ENCODE measurements around the gene ADGRF1. TPM values are rescaled to one million over a fixed set of nuclear protein-coding genes. Genes with fewer than 3 reads are reported as not detected.
A peak's percentile ranks its signal among the peaks of the same experiment; 100 is the strongest.

ADGRF1 gene
- total and polyA plus RNA-seq, 2 donors from 2014 or later, result 28.6 to 58.8 TPM

DNA sequence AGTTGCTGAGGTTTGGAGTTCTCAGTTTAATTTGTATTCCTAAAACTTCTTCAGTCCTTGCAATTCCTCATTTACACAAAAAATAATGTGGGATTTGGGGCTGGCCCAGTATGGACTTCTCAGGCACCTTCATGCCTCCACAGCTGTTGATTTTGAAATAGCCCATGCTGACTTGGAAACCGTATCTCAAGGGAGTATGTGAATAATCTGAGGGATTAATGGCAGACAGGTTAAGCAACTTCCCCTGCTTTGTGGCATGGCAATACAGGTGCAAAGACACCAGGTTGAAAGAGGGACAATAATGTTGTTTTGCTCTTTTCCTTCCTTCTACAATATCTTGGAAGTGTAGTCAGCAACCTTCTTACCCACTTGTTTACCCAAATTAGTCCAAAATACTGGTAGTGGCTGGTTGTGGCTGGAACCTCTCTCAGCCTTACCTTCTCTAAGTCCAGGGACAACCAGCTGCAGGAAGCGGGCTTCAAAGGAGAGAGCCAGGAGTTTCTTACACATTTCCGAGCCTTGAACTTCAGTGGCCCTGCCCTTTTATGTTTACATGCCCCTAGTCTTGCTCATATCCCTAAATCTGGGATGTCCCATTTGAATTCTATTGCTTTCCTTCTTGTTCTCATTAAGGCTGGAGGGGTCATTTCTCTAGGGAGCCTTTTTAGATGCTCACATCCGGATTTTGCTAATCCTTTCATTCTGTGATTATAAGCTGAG lies 44.1 kb upstream of the ADGRF1 start:
- intact Hi-C loops (cut with DNase I), result no loop called here
- Histone ChIP-seq H3K9me3 (ENCODE audit: control insufficient read depth in 2 of 3, insufficient read depth in 1 of 3, low read length in 3 of 3) (no peaks in the 10 kb centered on the region), H3K36me3 (ENCODE audit: control insufficient read depth in 2 of 3, insufficient read depth in 3 of 3, low read length in 3 of 3) (no peaks in the 10 kb centered on the region), H3K9ac (ENCODE audit: low read length in 3 of 3) (no peak overlapping the region), H3K4me3 (ENCODE audit: low read length in 3 of 3) (no peak overlapping the region), H3K27me3 (ENCODE audit: control insufficient read depth, insufficient read depth, low read length) (no peaks in the 10 kb centered on the region), H3K27ac (ENCODE audit: low read depth in 2 of 2, low read length in 2 of 2) (peak overlapping the region in 1 of 2 donors; percentile 18), H3K4me1 (ENCODE audit: control insufficient read depth in 2 of 3, insufficient read depth in 2 of 3, low read depth in 1 of 3, low read length in 3 of 3) (peaks cover 0 to 13% (median 8%) of the 10 kb centered on the region in 3 donors)
- TF ChIP-seq, protein P1, sequence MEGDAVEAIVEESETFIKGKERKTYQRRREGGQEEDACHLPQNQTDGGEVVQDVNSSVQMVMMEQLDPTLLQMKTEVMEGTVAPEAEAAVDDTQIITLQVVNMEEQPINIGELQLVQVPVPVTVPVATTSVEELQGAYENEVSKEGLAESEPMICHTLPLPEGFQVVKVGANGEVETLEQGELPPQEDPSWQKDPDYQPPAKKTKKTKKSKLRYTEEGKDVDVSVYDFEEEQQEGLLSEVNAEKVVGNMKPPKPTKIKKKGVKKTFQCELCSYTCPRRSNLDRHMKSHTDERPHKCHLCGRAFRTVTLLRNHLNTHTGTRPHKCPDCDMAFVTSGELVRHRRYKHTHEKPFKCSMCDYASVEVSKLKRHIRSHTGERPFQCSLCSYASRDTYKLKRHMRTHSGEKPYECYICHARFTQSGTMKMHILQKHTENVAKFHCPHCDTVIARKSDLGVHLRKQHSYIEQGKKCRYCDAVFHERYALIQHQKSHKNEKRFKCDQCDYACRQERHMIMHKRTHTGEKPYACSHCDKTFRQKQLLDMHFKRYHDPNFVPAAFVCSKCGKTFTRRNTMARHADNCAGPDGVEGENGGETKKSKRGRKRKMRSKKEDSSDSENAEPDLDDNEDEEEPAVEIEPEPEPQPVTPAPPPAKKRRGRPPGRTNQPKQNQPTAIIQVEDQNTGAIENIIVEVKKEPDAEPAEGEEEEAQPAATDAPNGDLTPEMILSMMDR (IDR thresholded peaks at IDR 0.05; ENCODE audit: borderline replicate concordance, extremely low read depth, insufficient read depth), result no peak
- DNase-seq, result no peak
- no peak for FAIRE-seq

DNA sequence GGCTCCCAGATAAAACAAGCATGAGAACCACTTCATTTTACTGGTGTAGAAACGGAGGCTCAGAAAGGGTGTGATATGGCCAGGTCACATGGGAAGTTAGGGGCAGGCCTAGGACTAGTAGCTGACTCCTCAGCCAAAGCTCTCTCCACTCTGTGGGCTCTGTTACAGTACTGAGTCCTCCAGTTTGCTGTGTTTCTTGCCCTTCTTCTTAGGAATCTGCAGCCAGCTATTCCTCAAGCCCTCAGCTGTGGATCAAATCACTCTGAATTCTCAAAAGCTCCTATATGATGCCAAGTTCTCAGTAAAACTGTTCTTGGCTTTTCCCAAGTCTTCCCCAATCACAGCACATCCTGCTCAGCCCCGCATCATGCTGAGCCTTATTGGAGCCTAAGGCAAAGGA lies 42.5 kb upstream of the ADGRF1 start:
- Histone ChIP-seq H3K27me3 (ENCODE audit: control insufficient read depth, insufficient read depth, low read length) (no peaks in the 10 kb centered on the region), H3K4me3 (ENCODE audit: low read length in 3 of 3) (no peak overlapping the region), H3K9me3 (ENCODE audit: control insufficient read depth in 2 of 3, insufficient read depth in 1 of 3, low read length in 3 of 3) (no peaks in the 10 kb centered on the region), H3K36me3 (ENCODE audit: control insufficient read depth in 2 of 3, insufficient read depth in 3 of 3, low read length in 3 of 3) (no peaks in the 10 kb centered on the region), H3K27ac (ENCODE audit: low read depth in 2 of 2, low read length in 2 of 2) (no peak overlapping the region), H3K4me1 (ENCODE audit: control insufficient read depth in 2 of 3, insufficient read depth in 2 of 3, low read depth in 1 of 3, low read length in 3 of 3) (peaks cover 0 to 13% (median 8%) of the 10 kb centered on the region in 3 donors), H3K9ac (ENCODE audit: low read length in 3 of 3) (no peak overlapping the region)
- TF ChIP-seq, protein P1 (IDR thresholded peaks at IDR 0.05; ENCODE audit: borderline replicate concordance, extremely low read depth, insufficient read depth), result no peak
- DNase-seq (no peak), FAIRE-seq (no peak)
- intact Hi-C loops (cut with DNase I), result no loop called here

DNA sequence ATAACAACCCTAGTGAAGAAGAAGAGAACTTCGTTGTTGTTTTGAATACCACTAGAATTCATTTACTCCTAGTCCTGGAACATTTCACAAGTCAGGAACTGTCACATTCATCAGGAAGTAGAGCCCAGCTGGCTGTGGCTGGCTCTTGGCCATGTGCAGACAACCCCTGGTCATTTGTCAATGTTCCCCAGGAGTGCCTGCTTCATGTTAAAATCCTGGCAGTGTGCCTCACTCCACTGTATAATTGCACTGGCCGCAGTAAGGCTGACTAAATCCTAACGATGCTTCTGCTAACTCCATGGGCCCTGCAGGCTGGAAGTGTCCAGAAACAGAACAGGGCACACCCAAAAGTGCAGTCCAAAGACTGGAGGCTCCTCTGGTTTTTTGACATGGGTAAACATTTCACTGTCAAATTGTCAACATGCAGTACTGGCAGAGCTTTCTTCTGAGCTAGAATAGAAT lies 41.5 kb upstream of the ADGRF1 start:
- Histone ChIP-seq H3K9me3 (ENCODE audit: control insufficient read depth in 2 of 3, insufficient read depth in 1 of 3, low read length in 3 of 3) (no peaks in the 10 kb centered on the region), H3K9ac (ENCODE audit: low read length in 3 of 3) (no peak overlapping the region), H3K36me3 (ENCODE audit: control insufficient read depth in 2 of 3, insufficient read depth in 3 of 3, low read length in 3 of 3) (no peaks in the 10 kb centered on the region), H3K27me3 (ENCODE audit: control insufficient read depth, insufficient read depth, low read length) (no peaks in the 10 kb centered on the region), H3K4me3 (ENCODE audit: low read length in 3 of 3) (no peak overlapping the region), H3K27ac (ENCODE audit: low read depth in 2 of 2, low read length in 2 of 2) (no peak overlapping the region), H3K4me1 (ENCODE audit: control insufficient read depth in 2 of 3, insufficient read depth in 2 of 3, low read depth in 1 of 3, low read length in 3 of 3) (peaks cover 0 to 13% (median 8%) of the 10 kb centered on the region in 3 donors)
- intact Hi-C loops (cut with DNase I), result no loop called here
- FAIRE-seq, result peak; percentile 96
- TF ChIP-seq, protein P1 (IDR thresholded peaks at IDR 0.05; ENCODE audit: borderline replicate concordance, extremely low read depth, insufficient read depth), result no peak
- DNase-seq, result peak; percentile 81 to 96 (median 91)
